Central memory CD8-positive, alpha-beta T cell (primary cell): Measurements from ENCODE around the gene SNUPN.
"Not testable (repeated sequence)": the region's sequence is repeated elsewhere in the genome, so short reads cannot be mapped to it uniquely, and the experiment has no call there.

Experiments
- ATAC-seq: fragments of 150-1000 bp; cut with Tn5 transposase; replicated peaks from 2 replicates; pipeline ENCODE4 v1.10.0; 2022; ENCODE audit warnings: mild to moderate bottlenecking, moderate FRiP score, moderate number of reproducible peaks; ENCODE audit not compliant: poor library complexity, severe bottlenecking; ENCODE audit errors: extremely low read depth
- DNase-seq, 2 donors: peaks; one replicate each; pipeline ENCODE4 v3.0.0; 2021; ENCODE audit warnings: low spot score in 2 of 2
- H3K27ac Mint-ChIP-seq: one replicate; pipeline ENCODE4 v1.8.0; 2022; ENCODE audit warnings: low read depth, mild to moderate bottlenecking, moderate library complexity, mixed read lengths
- H3K27me3 Mint-ChIP-seq: one replicate; pipeline ENCODE4 v1.8.0; 2022; ENCODE audit warnings: mixed read lengths
- H3K36me3 Mint-ChIP-seq: one replicate; pipeline ENCODE4 v1.8.0; 2022; ENCODE audit warnings: mild to moderate bottlenecking, moderate library complexity, mixed read lengths; ENCODE audit not compliant: insufficient read depth
- H3K4me1 Mint-ChIP-seq: one replicate; pipeline ENCODE4 v1.8.0; 2022; ENCODE audit warnings: mixed read lengths
- H3K4me3 Mint-ChIP-seq: one replicate; pipeline ENCODE4 v1.8.0; 2022; ENCODE audit warnings: mild to moderate bottlenecking, moderate library complexity, mixed read lengths
- H3K9me3 Mint-ChIP-seq: one replicate; pipeline ENCODE4 v1.8.0; 2022; ENCODE audit warnings: mixed read lengths

The SNUPN gene

GRCh38 chr15:75637245-75638009 lies 11.9 kb upstream of the SNUPN start:
- Mint-ChIP-seq H3K27ac (no peak overlapping the region), H3K36me3 (peaks cover 19% of the 10 kb centered on the region), H3K9me3 (no peaks in the 10 kb centered on the region), H3K4me3 (peak overlapping the region; percentile 88), H3K4me1 (peaks cover 39% of the 10 kb centered on the region), H3K27me3 (no peaks in the 10 kb centered on the region)
- ATAC-seq: no peak
- no peak for DNase-seq

DNA sequence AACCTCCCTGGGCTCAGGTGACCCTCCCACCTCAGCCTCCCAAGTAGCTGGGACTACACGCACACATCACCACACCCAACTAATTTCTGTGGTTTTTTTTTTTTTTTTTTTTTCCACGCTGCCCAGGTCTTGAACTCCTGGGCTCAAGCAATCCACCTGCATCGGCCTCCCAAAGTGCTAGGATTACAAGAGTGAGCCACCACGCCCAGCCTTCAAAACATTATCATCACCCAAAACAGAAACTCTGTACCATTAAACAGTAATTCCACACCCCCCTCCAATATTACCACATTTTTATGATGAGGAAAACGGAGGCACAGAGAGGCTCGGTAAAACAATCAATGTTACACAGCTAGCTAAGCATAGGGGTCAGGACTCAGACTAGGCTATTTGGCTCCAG lies 10.5 kb upstream of the SNUPN start:
- Mint-ChIP-seq H3K27ac (no peak overlapping the region), H3K9me3 (no peaks in the 10 kb centered on the region), H3K36me3 (peaks cover 19% of the 10 kb centered on the region), H3K4me3 (no peak overlapping the region), H3K27me3 (no peaks in the 10 kb centered on the region), H3K4me1 (peaks cover 37% of the 10 kb centered on the region)
- no peak for DNase-seq
- no peak for ATAC-seq

DNA sequence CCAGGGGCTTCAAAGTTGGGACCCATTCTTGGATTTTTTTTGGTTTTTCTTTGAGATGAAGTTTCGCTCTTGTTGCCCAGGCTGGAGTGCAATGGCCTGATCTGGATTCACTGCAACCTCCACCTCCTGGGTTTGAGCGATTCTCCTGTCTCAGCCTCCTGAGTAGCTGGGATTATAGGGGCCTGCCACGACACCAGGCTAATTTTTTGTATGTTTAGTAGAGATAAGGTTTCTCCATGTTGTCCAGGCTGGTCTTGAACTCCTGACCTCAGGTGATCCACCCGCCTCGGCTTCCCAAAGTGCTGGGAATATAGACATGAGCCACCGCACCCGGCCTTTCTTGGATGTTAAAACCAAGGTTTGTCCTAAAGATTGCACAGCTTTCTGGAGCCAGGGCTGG lies 8.4 kb upstream of the SNUPN start:
- ATAC-seq, H3K9me3 Mint-ChIP-seq, DNase-seq, H3K27me3 Mint-ChIP-seq, H3K4me3 Mint-ChIP-seq, H3K36me3 Mint-ChIP-seq, H3K27ac Mint-ChIP-seq: not testable (repeated sequence)
- peaks cover 24% of the 10 kb centered on the region for H3K4me1 Mint-ChIP-seq

DNA sequence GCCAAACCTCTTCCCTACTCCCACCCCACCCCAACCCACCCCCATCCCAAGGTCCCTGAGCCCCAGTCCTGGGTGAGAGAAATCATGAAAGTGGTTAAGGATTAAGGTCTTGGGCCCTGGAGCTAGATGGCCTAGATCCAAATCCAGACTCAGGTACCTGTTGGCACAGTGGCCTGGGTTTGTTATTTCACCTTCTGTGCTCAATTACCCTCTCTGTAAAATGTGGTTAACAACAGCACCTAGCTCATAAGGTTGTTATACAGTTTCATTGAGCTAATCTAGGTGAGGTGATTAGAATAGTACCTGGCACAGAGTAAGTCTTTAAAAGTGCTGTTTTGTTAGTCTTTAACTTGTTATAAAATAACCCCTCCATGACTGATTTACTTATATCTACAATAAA lies 6.4 kb upstream of the SNUPN start:
- Mint-ChIP-seq H3K4me1 (peaks cover 5% of the 10 kb centered on the region), H3K27ac (no peak overlapping the region), H3K36me3 (peaks cover 5% of the 10 kb centered on the region), H3K4me3 (no peak overlapping the region), H3K27me3 (no peaks in the 10 kb centered on the region), H3K9me3 (no peaks in the 10 kb centered on the region)
- DNase-seq (no peak), ATAC-seq (no peak)

GRCh38 chr15:75622505-75622904 lies 3.0 kb downstream of the SNUPN start:
- Mint-ChIP-seq H3K36me3 (peaks cover 24% of the 10 kb centered on the region), H3K27me3 (no peaks in the 10 kb centered on the region), H3K9me3 (no peaks in the 10 kb centered on the region), H3K27ac (no peak overlapping the region), H3K4me1 (peaks cover 24% of the 10 kb centered on the region), H3K4me3 (no peak overlapping the region)
- no peak for DNase-seq
- ATAC-seq: no peak

- Mint-ChIP-seq H3K4me3 (peak overlapping the region; percentile 33), H3K36me3 (peaks cover 31% of the 10 kb centered on the region), H3K27me3 (no peaks in the 10 kb centered on the region), H3K9me3 (no peaks in the 10 kb centered on the region), H3K4me1 (peaks cover 20% of the 10 kb centered on the region), H3K27ac (peak overlapping the region; percentile 56)
- DNase-seq (no peak), ATAC-seq (no peak)
These were observed 4.6 kb downstream of the SNUPN start for GRCh38 chr15:75620841-75621391.

GRCh38 chr15:75620058-75620820 lies 5.3 kb downstream of the SNUPN start:
- H3K4me3 Mint-ChIP-seq: peak overlapping the region; percentile 33

DNA sequence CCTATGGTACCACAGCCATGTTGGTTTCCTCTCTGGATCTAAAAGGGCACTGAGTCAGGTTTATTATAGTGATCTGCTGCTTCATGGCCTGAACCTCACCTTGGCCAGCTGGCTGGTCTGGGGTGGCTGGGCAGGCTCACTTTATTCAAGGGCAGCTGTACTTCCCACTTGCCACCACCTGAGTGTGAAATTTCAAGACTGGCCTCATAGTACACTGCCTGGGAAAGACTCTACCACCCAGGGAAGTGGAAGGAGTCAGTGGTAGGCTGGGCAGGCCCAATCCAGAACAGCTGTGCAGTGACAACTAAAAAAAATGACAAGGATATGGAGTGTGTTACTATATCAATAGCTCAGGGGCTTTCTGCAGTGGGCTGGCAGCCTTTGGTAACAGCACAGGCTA lies 8.8 kb downstream of the SNUPN start:
- H3K4me1 Mint-ChIP-seq: peaks cover 28% of the 10 kb centered on the region
- H3K27me3 Mint-ChIP-seq: no peaks in the 10 kb centered on the region
- no peak for ATAC-seq
- peak overlapping the region; percentile 56 for H3K27ac Mint-ChIP-seq
- H3K36me3 Mint-ChIP-seq: peaks cover 52% of the 10 kb centered on the region
- no peak for DNase-seq
- H3K9me3 Mint-ChIP-seq: no peaks in the 10 kb centered on the region
- H3K4me3 Mint-ChIP-seq: no peak overlapping the region

More at GRCh38 chr15:75620058-75620820, 5.3 kb downstream of the SNUPN start:
- H3K9me3 Mint-ChIP-seq: no peaks in the 10 kb centered on the region
- no peak for ATAC-seq
- no peaks in the 10 kb centered on the region for H3K27me3 Mint-ChIP-seq
- peaks cover 29% of the 10 kb centered on the region for H3K36me3 Mint-ChIP-seq
- H3K27ac Mint-ChIP-seq: peak overlapping the region; percentile 56
- peaks cover 17% of the 10 kb centered on the region for H3K4me1 Mint-ChIP-seq
- no peak for DNase-seq

GRCh38 chr15:75606711-75607699 lies 18.5 kb downstream of the SNUPN start:
- DNase-seq (peak in 1 of 2 donors; percentile 13), ATAC-seq (peak; percentile 79)

GRCh38 chr15:75606026-75606425 lies 19.5 kb downstream of the SNUPN start:
- Mint-ChIP-seq H3K27me3 (no peaks in the 10 kb centered on the region), H3K36me3 (peaks cover 25% of the 10 kb centered on the region), H3K4me1 (peaks cover 42% of the 10 kb centered on the region), H3K9me3 (no peaks in the 10 kb centered on the region), H3K4me3 (peak overlapping the region; percentile 49), H3K27ac (peak overlapping the region; percentile 74)
- ATAC-seq (no peak), DNase-seq (no peak)

More at GRCh38 chr15:75606711-75607699, 18.5 kb downstream of the SNUPN start:
- peak overlapping the region; percentile 49 for H3K4me3 Mint-ChIP-seq
- H3K36me3 Mint-ChIP-seq: peaks cover 33% of the 10 kb centered on the region
- no peaks in the 10 kb centered on the region for H3K9me3 Mint-ChIP-seq
- H3K27ac Mint-ChIP-seq: peak overlapping the region; percentile 74
- H3K27me3 Mint-ChIP-seq: no peaks in the 10 kb centered on the region
- peaks cover 46% of the 10 kb centered on the region for H3K4me1 Mint-ChIP-seq

DNA sequence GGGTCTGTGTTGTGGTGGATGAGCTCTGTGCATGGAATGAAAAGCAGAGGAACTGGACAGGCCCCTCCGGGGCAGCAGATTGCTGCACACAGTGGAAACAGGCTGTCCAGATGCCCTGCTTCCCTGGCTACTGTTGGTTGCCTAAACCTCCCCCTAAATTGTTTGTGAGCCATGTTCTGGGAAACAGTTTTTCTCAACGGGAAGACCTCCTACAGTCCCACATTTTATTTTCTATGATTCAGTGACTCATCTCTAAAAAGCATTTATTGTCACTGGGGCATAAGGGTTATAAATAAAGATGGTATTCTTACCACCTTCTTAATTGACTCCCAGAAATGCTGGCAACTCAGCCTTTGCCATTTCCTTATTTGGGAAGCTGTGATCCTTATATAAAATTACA lies 26.1 kb downstream of the SNUPN start:
- no peak for ATAC-seq
- Mint-ChIP-seq H3K27me3 (no peaks in the 10 kb centered on the region), H3K27ac (no peak overlapping the region), H3K4me3 (no peak overlapping the region), H3K36me3 (peaks cover 19% of the 10 kb centered on the region), H3K4me1 (peaks cover 17% of the 10 kb centered on the region), H3K9me3 (no peaks in the 10 kb centered on the region)
- DNase-seq: no peak

- DNase-seq: no peak
- no peak for ATAC-seq
- Mint-ChIP-seq H3K9me3 (no peaks in the 10 kb centered on the region), H3K27ac (no peak overlapping the region), H3K27me3 (no peaks in the 10 kb centered on the region), H3K4me1 (peaks cover 17% of the 10 kb centered on the region), H3K4me3 (no peak overlapping the region), H3K36me3 (peaks cover 21% of the 10 kb centered on the region)
These were observed 27.2 kb downstream of the SNUPN start for GRCh38 chr15:75598361-75598760.
